Subcutaneous abdominal adipose tissue (tissue), 5 donors: ENCODE results near the gene HEG1.

Experiments
- H3K27ac ChIP-seq: one replicate; pipeline ENCODE4 v1.7.0; 2013; ENCODE audit warnings: low read depth, mild to moderate bottlenecking, inconsistent platforms, low read length, moderate library complexity
- H3K27me3 ChIP-seq, 5 donors: one replicate each; pipeline ENCODE4 v1.7.0; 2013; ENCODE audit warnings: low read length in 5 of 5, inconsistent platforms in 1 of 5; ENCODE audit not compliant: control insufficient read depth in 5 of 5, insufficient read depth in 4 of 5
- H3K36me3 ChIP-seq, 5 donors: one replicate each; pipeline ENCODE4 v1.7.0; 2013; ENCODE audit warnings: low read length in 5 of 5; ENCODE audit not compliant: control insufficient read depth in 5 of 5, insufficient read depth in 5 of 5
- H3K4me1 ChIP-seq, 5 donors: one replicate each; pipeline ENCODE4 v1.7.0; 2013; ENCODE audit warnings: low read length in 5 of 5, mild to moderate bottlenecking in 3 of 5, moderate library complexity in 1 of 5; ENCODE audit not compliant: control insufficient read depth in 5 of 5, insufficient read depth in 5 of 5
- H3K4me3 ChIP-seq, 5 donors: one replicate each; pipeline ENCODE4 v1.7.0; 2013; ENCODE audit warnings: low read length in 5 of 5, low read depth in 1 of 5
- H3K9ac ChIP-seq, 5 donors: one replicate each; pipeline ENCODE4 v1.7.0; 2013; ENCODE audit warnings: low read length in 5 of 5, mild to moderate bottlenecking in 4 of 5, moderate library complexity in 3 of 5
- H3K9me3 ChIP-seq, 5 donors: one replicate each; pipeline ENCODE4 v1.7.0; 2013; ENCODE audit warnings: low read length in 5 of 5; ENCODE audit not compliant: control insufficient read depth in 5 of 5
- donor health status: healthy.
- donor health status: healthy.
- donor health status: healthy.
- donor health status: healthy.
- donor health status: healthy.

HEG1 gene

DNA sequence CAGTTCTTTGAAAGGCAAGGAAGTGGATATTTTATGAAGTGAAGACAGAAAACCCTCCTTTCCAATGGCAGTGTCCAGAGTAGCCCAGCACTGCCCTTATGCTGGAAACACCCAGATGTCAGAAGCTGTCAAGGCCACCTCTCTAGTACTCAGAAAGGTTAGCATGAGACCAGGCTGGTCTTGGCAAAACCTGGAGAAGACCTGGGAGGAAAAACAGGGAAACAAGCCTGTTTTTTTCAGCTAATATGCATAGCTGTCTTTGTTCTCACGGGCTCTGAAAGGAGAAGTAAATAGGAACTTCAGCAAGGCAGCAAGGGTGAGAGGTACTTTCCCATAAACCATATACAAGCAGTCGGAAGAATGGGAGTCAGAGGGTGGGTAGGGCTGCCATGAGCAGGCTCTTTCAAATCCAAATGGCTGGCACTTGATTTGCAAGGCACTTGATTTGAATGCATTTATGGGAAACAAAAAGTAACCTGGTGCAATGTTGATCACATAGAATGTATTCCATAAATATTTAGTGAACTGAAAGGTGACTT, 55.8 kb downstream of the HEG1 start:
- Histone ChIP-seq H3K27ac (no peak overlapping the region), H3K4me3 (no peak overlapping the region), H3K9me3 (no peaks in the 10 kb centered on the region), H3K36me3 (peaks cover 0 to 81% (median 77%) of the 10 kb centered on the region in 5 donors), H3K9ac (no peak overlapping the region), H3K4me1 (peaks cover 2 to 61% (median 33%) of the 10 kb centered on the region in 5 donors), H3K27me3 (no peaks in the 10 kb centered on the region)

DNA sequence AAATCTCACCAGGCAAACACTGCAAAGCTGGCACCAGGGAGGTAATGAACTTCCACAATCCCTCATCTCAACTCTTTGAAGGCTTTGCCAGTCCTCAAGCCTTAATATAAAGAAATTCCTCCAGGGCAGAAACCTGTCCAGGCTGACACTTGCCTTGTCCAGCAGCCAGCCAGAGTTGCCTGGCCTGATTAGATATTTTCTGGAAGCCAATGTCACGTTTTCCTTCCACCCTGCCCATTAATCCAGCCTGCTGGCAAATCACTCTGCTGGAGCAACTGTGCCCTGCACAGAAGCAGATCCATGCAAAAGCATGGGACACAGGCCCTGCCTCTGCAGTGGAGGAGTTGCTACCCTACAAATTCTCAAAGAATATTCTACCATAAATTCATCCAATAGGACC, 56.5 kb downstream of the HEG1 start:
- H3K9ac ChIP-seq, result no peak overlapping the region
- no peaks in the 10 kb centered on the region for H3K9me3 ChIP-seq
- no peak overlapping the region for H3K4me3 ChIP-seq
- H3K27ac ChIP-seq, result no peak overlapping the region
- peaks cover 2 to 65% (median 29%) of the 10 kb centered on the region in 5 donors for H3K4me1 ChIP-seq
- no peaks in the 10 kb centered on the region for H3K27me3 ChIP-seq
- H3K36me3 ChIP-seq, result peaks cover 0 to 78% (median 71%) of the 10 kb centered on the region in 5 donors

DNA sequence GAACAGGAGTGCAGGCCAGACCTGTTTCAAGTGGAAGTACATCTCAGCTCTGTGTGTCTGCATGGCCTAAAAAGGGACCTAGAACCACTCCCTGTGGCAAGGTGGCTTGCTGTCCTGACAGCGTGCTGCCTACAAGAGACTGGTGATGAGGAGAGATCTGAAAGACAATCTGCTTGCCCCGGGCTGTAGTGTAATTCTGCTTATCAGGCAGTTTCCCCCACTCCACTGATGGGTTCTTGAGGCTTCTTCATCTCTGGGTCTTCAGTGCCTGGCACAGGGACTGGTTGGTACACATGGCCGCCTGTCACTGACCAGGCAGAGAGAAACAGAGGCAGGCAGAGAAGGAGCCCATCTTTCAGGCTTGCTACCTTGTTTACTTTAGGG, 57.6 kb downstream of the HEG1 start:
- no peak overlapping the region for H3K27ac ChIP-seq
- H3K9ac ChIP-seq, result no peak overlapping the region
- no peaks in the 10 kb centered on the region for H3K27me3 ChIP-seq
- H3K9me3 ChIP-seq, result no peaks in the 10 kb centered on the region
- H3K36me3 ChIP-seq, result peaks cover 0 to 78% (median 65%) of the 10 kb centered on the region in 5 donors
- H3K4me3 ChIP-seq, result no peak overlapping the region
- peaks cover 5 to 68% (median 30%) of the 10 kb centered on the region in 5 donors for H3K4me1 ChIP-seq

DNA sequence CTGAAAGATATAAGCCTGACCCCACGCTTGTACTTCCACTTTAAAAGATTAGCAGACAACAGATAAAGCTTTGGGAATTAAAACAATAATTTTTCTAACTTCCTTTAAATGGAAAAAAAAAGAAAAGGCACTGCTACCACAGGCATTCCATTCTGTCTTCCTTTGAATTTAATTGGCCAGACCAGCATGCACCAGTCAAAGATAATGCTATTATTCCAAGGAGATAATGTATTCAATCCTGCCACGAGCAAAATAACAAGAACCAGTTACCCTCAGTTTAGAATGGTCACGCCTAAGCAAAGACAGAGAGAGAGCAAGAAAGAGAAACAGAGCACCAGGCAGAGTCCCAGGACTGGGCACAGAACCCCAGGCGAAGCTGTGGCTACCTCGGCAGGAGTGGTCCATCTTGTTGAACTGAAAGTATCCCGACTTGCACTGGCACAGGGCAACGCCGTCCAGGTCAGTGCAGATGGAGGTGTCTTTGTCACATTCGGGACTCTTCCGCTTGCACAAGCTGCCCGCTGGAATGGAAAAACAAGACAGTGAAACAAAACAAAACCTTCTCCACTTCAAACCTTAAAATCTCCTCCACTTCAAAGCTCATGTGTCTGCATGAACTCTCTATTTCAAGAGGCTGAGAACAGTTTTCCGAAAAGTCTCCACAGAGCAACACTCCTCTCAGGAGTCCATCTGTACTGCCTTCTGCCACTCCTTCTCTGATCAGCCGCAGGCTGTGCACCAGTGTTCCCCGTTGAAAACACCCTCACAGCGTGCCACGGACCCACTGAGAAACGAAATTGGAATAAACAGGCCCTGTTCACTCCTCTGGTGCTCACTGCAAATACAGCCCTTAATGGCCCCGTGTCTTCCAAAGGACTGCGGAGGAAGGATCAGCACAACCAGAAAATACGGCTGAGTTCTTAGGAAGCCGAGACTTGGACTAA, 58.2 kb downstream of the HEG1 start:
- Histone ChIP-seq H3K4me1 (peaks cover 5 to 71% (median 31%) of the 10 kb centered on the region in 5 donors), H3K4me3 (no peak overlapping the region), H3K9ac (no peak overlapping the region), H3K36me3 (peaks cover 0 to 75% (median 60%) of the 10 kb centered on the region in 5 donors), H3K27me3 (no peaks in the 10 kb centered on the region), H3K9me3 (no peaks in the 10 kb centered on the region), H3K27ac (no peak overlapping the region)

DNA sequence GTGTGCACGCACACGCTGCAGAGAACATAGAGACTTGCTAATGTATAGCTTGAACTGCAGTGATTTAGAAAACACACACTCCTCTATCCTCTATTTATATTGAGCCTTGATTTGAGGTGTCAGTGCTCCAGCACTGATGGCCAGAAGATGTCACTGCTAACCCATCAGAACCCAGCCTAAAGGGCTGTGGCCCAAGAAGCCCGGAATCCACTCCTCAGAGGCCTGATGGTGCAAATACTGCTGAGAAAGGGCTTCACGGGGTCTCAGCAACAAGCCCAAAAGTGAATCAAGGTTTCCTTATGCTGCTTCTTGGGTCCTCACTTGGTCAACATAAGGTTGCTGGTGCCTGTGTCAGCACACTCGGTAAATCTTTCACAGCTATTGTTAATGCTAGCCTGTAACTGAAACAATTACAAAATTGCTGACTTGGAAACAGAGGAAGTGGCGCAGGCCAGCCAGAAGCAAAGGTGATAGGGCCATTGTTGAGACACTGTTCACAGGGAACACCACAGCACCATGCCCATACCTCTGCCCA, 60.3 kb downstream of the HEG1 start:
- H3K4me3 ChIP-seq, result peak overlapping the region in 2 of 5 donors; percentile 14 to 33
- H3K36me3 ChIP-seq, result peaks cover 0 to 68% (median 56%) of the 10 kb centered on the region in 5 donors
- no peaks in the 10 kb centered on the region for H3K9me3 ChIP-seq
- H3K9ac ChIP-seq, result no peak overlapping the region
- H3K4me1 ChIP-seq, result peaks cover 5 to 67% (median 31%) of the 10 kb centered on the region in 5 donors
- no peaks in the 10 kb centered on the region for H3K27me3 ChIP-seq
- no peak overlapping the region for H3K27ac ChIP-seq

DNA sequence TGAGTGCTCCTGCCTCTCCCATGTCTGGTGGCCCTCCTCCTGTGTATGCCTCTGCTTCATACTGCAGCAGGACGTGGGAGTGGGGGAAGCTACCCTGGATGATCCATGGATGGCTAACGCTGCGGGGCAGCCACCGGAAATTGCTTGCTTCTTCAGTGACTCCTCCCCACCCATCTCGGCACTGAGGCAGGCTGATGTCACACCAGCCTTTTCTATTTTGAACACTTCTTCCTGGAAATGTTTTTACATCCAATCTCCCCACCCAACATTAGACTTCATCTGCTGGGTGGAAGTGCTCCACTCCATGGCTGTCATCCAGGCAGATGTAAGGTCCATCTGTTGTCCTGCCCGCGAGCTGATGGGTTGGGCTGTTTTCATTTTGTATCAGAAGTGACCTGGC, 62.3 kb downstream of the HEG1 start:
- no peak overlapping the region for H3K4me3 ChIP-seq
- peak overlapping the region in 1 of 5 donors; percentile 27 for H3K9ac ChIP-seq
- H3K4me1 ChIP-seq, result peaks cover 3 to 48% (median 24%) of the 10 kb centered on the region in 5 donors
- peak overlapping the region; percentile 28 for H3K27ac ChIP-seq
- no peaks in the 10 kb centered on the region for H3K9me3 ChIP-seq
- peaks cover 0 to 75% (median 56%) of the 10 kb centered on the region in 5 donors for H3K36me3 ChIP-seq
- no peaks in the 10 kb centered on the region for H3K27me3 ChIP-seq

DNA sequence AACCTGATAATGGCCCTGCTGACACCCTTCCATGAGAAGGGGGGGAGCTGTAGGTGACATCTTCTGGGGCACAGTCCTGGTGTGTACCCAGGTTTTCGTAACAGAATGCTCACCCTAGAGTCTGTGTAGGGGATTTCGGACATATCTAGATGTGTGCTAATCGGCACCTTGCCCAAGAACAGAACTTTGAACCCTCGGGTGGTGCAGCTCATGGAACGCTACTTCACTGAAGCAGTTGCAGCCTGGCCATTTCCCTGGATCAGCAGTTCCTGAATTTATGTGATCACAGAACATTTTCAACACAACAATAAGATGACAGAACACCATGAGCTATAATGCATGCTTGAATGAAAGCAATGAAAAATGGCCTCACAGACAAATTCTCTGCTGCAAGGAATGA, 63.8 kb downstream of the HEG1 start:
- Histone ChIP-seq H3K4me1 (peaks cover 3 to 39% (median 24%) of the 10 kb centered on the region in 5 donors), H3K9me3 (no peaks in the 10 kb centered on the region), H3K9ac (no peak overlapping the region), H3K4me3 (no peak overlapping the region), H3K27ac (no peak overlapping the region), H3K27me3 (no peaks in the 10 kb centered on the region), H3K36me3 (peaks cover 0 to 69% (median 51%) of the 10 kb centered on the region in 5 donors)

DNA sequence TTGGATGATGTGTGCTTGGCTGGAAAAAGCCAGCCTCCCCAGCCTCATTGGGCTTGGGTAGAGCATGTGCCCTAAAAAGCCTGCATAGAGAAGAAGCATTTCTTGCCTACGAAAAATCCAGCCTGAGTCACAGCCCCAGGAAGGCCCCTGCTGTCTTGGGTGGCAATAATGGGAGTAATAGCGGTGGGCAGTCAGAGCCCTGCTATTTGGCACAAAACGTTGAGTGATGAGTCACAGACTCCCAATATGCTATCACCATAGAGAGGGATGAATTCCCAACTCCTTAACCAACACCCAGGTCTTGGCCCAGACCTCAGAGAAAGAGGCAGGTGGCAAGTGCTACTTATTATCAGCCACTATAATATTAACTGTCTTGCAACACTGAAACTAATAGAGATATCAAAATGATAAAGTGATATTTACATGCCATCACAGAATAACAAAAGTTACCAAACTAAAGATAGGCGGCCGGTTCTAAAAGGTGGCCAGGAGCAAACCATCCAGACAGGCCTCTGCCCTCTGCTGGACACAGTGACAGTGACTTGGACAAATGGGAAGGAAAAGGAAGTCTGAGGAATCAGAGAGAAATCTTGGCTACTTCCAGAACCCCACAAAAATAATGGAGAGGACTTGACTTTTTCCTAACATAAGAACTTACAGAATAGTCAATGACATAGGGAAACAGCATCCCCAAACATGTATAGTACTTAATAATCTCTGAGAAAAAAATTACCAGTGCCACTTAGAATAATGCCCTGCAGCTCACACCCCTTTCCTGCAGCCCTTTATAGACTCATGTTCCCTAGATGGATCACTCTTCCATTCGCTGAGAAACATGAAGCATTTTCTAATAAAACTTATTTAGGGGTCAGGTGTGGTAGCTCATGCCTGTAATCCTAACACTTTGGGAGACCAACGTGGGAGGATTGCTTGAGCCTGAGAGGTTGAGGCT, 69.3 kb downstream of the HEG1 start:
- Histone ChIP-seq H3K27me3 (no peaks in the 10 kb centered on the region), H3K36me3 (peaks cover 0 to 49% (median 24%) of the 10 kb centered on the region in 5 donors), H3K9ac (no peak overlapping the region), H3K4me1 (peaks cover 1 to 45% (median 23%) of the 10 kb centered on the region in 5 donors), H3K4me3 (no peak overlapping the region), H3K9me3 (no peaks in the 10 kb centered on the region), H3K27ac (peak overlapping the region; percentile 37)

DNA sequence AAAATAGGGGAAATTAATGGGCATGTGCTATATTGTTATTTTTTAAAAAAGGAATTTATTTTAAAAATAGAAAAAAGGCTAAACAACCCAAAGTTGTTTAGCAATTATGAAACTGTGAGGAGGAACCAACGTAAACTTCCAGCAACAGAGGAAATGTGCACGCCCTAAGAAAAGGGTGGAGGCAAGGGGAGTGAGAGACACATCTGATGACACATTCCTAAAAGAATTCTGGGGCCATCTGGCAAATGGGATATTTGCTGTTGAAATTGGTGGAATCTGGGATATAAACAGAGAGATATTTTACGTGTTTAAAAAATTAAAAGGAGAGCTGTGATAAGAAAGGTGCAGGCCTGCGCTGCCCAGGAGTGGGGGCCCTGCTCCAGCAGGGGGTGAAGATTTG, 70.4 kb downstream of the HEG1 start:
- Histone ChIP-seq H3K27me3 (no peaks in the 10 kb centered on the region), H3K4me1 (peaks cover 1 to 45% (median 23%) of the 10 kb centered on the region in 5 donors), H3K4me3 (no peak overlapping the region), H3K9ac (peak overlapping the region in 1 of 5 donors; percentile 30), H3K27ac (peak overlapping the region; percentile 46), H3K9me3 (no peaks in the 10 kb centered on the region), H3K36me3 (peaks cover 0 to 45% (median 22%) of the 10 kb centered on the region in 5 donors)
